Neural progenitor cell (in vitro differentiated cells): ENCODE data around the gene CARD11.

Experiments used
- CTCF ChIP-seq: fragments of 200-600 bp; sonication (generic); IDR thresholded peaks from 2 replicates; pipeline ENCODE4 v1.5.1; 2017; ENCODE audit warnings: antibody characterized with exemption, mild to moderate bottlenecking
- EZH2 ChIP-seq: fragments of 200-600 bp; sonication (generic); IDR thresholded peaks from 2 replicates; pipeline ENCODE4 v1.6.1; 2017; ENCODE audit warnings: antibody characterized with exemption, mild to moderate bottlenecking, moderate library complexity

GRCh38 chr7:2924866-2925840, 118.5 kb downstream of the CARD11 start:
- TF ChIP-seq CTCF (no peak), EZH2 (no peak)
